ENCODE results near the gene DSC1.

Gene DSC1

GRCh38 chr18:31204166-31204565 is 41.5 kb upstream of the DSC1 start:
- no peak overlapping the region for H4K91ac ChIP-seq (ENCODE audit: low read depth, low read length)
- H2BK5ac ChIP-seq (ENCODE audit: low read depth, low read length, poor library complexity), result no peak overlapping the region
- H3K79me1 ChIP-seq (ENCODE audit: low read length), result peaks cover 2% of the 10 kb centered on the region
- no peaks in the 10 kb centered on the region for H3K27me3 ChIP-seq (ENCODE audit: insufficient read depth, low read length)
- no peak overlapping the region for H4K12ac ChIP-seq (ENCODE audit: low read depth, low read length)
- no peak overlapping the region for H3K4me3 ChIP-seq (ENCODE audit: low read depth, low read length)
- no peaks in the 10 kb centered on the region for H3K36me3 ChIP-seq (ENCODE audit: control insufficient read depth in 1 of 2, insufficient read depth in 2 of 2, low read length in 2 of 2)
- no CpG with 5 or more reads among the region's 2 CpGs for WGBS (ENCODE audit: extremely low coverage, insufficient coverage, insufficient read length)
- no peak overlapping the region for H2BK120ac ChIP-seq (ENCODE audit: insufficient read depth, low read length, poor library complexity)
- H3K27ac ChIP-seq (ENCODE audit: low read depth, low read length), result no peak overlapping the region
- no peak overlapping the region for H2BK12ac ChIP-seq (ENCODE audit: low read length)
- DNase-seq, result no peak
- no peak overlapping the region for H2AFZ ChIP-seq (ENCODE audit: insufficient read depth, low read length, poor library complexity)
- no peak overlapping the region for H4K8ac ChIP-seq (ENCODE audit: low read depth, low read length)
- H3K4ac ChIP-seq (ENCODE audit: low read depth, low read length), result no peak overlapping the region
- no peaks in the 10 kb centered on the region for H3K79me2 ChIP-seq (ENCODE audit: control insufficient read depth, insufficient read depth, low read length, poor library complexity)
- no peak overlapping the region for H3K14ac ChIP-seq (ENCODE audit: low read length)
- H3K23ac ChIP-seq (ENCODE audit: low read length), result no peak overlapping the region
- H3K4me2 ChIP-seq (ENCODE audit: low read length), result no peak overlapping the region
- H3K9me3 ChIP-seq (ENCODE audit: insufficient read depth, low read depth, low read length), result no peaks in the 10 kb centered on the region
- no peak overlapping the region for H3K18ac ChIP-seq (ENCODE audit: low read length)
- no peak overlapping the region for H3K9ac ChIP-seq (ENCODE audit: low read length)
- peaks cover 9 to 11% of the 10 kb centered on the region in 2 experiments for H3K4me1 ChIP-seq (ENCODE audit: control insufficient read depth in 1 of 2, insufficient read depth in 2 of 2, low read length in 2 of 2)
- H2AK5ac ChIP-seq (ENCODE audit: low read length), result no peak overlapping the region

- H3K79me1 ChIP-seq (ENCODE audit: low read length), result peaks cover 2% of the 10 kb centered on the region
- H4K8ac ChIP-seq (ENCODE audit: low read depth, low read length), result no peak overlapping the region
- H3K36me3 ChIP-seq (ENCODE audit: control insufficient read depth in 1 of 2, insufficient read depth in 2 of 2, low read length in 2 of 2), result no peaks in the 10 kb centered on the region
- H3K4ac ChIP-seq (ENCODE audit: low read depth, low read length), result no peak overlapping the region
- WGBS (ENCODE audit: extremely low coverage, insufficient coverage, insufficient read length), result no CpG with 5 or more reads among the region's 5 CpGs
- no peak for DNase-seq
- peak overlapping the region; percentile 47 for H2BK12ac ChIP-seq (ENCODE audit: low read length)
- H3K14ac ChIP-seq (ENCODE audit: low read length), result no peak overlapping the region
- peak overlapping the region; percentile 23 for H3K27ac ChIP-seq (ENCODE audit: low read depth, low read length)
- no peak overlapping the region for H4K12ac ChIP-seq (ENCODE audit: low read depth, low read length)
- H3K9me3 ChIP-seq (ENCODE audit: insufficient read depth, low read depth, low read length), result no peaks in the 10 kb centered on the region
- peak overlapping the region; percentile 30 for H4K91ac ChIP-seq (ENCODE audit: low read depth, low read length)
- no peaks in the 10 kb centered on the region for H3K79me2 ChIP-seq (ENCODE audit: control insufficient read depth, insufficient read depth, low read length, poor library complexity)
- no peak overlapping the region for H3K4me3 ChIP-seq (ENCODE audit: low read depth, low read length)
- peak overlapping the region; percentile 59 for H2BK120ac ChIP-seq (ENCODE audit: insufficient read depth, low read length, poor library complexity)
- H3K18ac ChIP-seq (ENCODE audit: low read length), result no peak overlapping the region
- H3K9ac ChIP-seq (ENCODE audit: low read length), result no peak overlapping the region
- H3K27me3 ChIP-seq (ENCODE audit: insufficient read depth, low read length), result no peaks in the 10 kb centered on the region
- no peak overlapping the region for H3K4me2 ChIP-seq (ENCODE audit: low read length)
- no peak overlapping the region for H2AK5ac ChIP-seq (ENCODE audit: low read length)
- peak overlapping the region; percentile 75 for H2BK5ac ChIP-seq (ENCODE audit: low read depth, low read length, poor library complexity)
- peaks cover 9 to 14% of the 10 kb centered on the region in 2 experiments for H3K4me1 ChIP-seq (ENCODE audit: control insufficient read depth in 1 of 2, insufficient read depth in 2 of 2, low read length in 2 of 2)
- H2AFZ ChIP-seq (ENCODE audit: insufficient read depth, low read length, poor library complexity), result peak overlapping the region; percentile 71
- H3K23ac ChIP-seq (ENCODE audit: low read length), result no peak overlapping the region
These were observed 41.1 kb upstream of the DSC1 start for GRCh38 chr18:31203794-31204148.

DNA sequence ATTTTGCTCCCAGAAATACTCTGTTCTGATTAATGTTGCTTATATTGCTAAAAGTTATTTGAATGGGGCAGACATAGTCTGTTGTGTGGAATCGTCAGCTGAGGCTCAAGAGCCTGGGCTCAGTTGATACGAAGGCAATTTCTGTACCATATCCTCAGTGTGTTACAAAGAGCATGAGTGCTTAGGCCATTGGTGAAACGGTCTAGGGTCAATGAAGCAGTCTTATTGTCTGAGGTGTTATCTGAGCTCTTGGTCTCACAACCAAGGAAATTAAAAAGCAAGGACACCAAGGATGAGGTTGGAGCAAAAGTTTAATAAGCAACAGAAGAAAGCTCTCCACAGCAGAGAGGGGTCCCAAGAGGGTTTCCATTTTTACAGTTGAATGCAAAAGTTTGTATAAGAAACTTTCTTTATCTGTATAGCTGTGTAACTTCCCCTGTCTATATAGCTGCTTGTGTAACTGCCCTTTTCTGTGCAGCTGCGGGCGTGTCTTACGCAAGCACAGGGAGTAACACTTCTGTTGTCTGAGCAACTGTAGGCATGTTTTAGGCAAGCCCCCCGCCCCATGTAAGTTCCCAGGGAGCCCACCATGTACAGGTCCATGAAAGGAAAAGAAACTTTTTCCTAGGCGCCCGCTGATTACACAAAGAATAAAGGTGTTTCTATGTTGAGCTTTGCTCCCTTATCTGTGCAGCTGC is 40.6 kb upstream of the DSC1 start:
- H3K79me2 ChIP-seq (ENCODE audit: control insufficient read depth, insufficient read depth, low read length, poor library complexity), result no peaks in the 10 kb centered on the region
- peaks cover 2% of the 10 kb centered on the region for H3K79me1 ChIP-seq (ENCODE audit: low read length)
- peak; percentile 61 to 72 for DNase-seq
- H3K23ac ChIP-seq (ENCODE audit: low read length), result no peak overlapping the region
- WGBS (ENCODE audit: extremely low coverage, insufficient coverage, insufficient read length), result no CpG with 5 or more reads among the region's 9 CpGs
- H2BK120ac ChIP-seq (ENCODE audit: insufficient read depth, low read length, poor library complexity), result peak overlapping the region; percentile 53
- no peaks in the 10 kb centered on the region for H3K27me3 ChIP-seq (ENCODE audit: insufficient read depth, low read length)
- H3K4me3 ChIP-seq (ENCODE audit: low read depth, low read length), result no peak overlapping the region
- peaks cover 9 to 16% of the 10 kb centered on the region in 2 experiments for H3K4me1 ChIP-seq (ENCODE audit: control insufficient read depth in 1 of 2, insufficient read depth in 2 of 2, low read length in 2 of 2)
- H2BK12ac ChIP-seq (ENCODE audit: low read length), result peak overlapping the region; percentile 61
- peak overlapping the region; percentile 46 for H2BK5ac ChIP-seq (ENCODE audit: low read depth, low read length, poor library complexity)
- no peaks in the 10 kb centered on the region for H3K9me3 ChIP-seq (ENCODE audit: insufficient read depth, low read depth, low read length)
- no peak overlapping the region for H3K4ac ChIP-seq (ENCODE audit: low read depth, low read length)
- peak overlapping the region; percentile 43 for H4K8ac ChIP-seq (ENCODE audit: low read depth, low read length)
- H4K12ac ChIP-seq (ENCODE audit: low read depth, low read length), result no peak overlapping the region
- H3K18ac ChIP-seq (ENCODE audit: low read length), result no peak overlapping the region
- H3K4me2 ChIP-seq (ENCODE audit: low read length), result no peak overlapping the region
- peak overlapping the region; percentile 70 for H3K14ac ChIP-seq (ENCODE audit: low read length)
- H3K36me3 ChIP-seq (ENCODE audit: control insufficient read depth in 1 of 2, insufficient read depth in 2 of 2, low read length in 2 of 2), result no peaks in the 10 kb centered on the region
- H3K9ac ChIP-seq (ENCODE audit: low read length), result no peak overlapping the region
- peak overlapping the region; percentile 23 for H3K27ac ChIP-seq (ENCODE audit: low read depth, low read length)
- H4K91ac ChIP-seq (ENCODE audit: low read depth, low read length), result peak overlapping the region; percentile 26
- no peak overlapping the region for H2AK5ac ChIP-seq (ENCODE audit: low read length)
- H2AFZ ChIP-seq (ENCODE audit: insufficient read depth, low read length, poor library complexity), result peak overlapping the region; percentile 71

- peaks cover 4 to 5% of the 10 kb centered on the region in 2 experiments for H3K4me1 ChIP-seq (ENCODE audit: control insufficient read depth in 1 of 2, insufficient read depth in 2 of 2, low read length in 2 of 2)
- H2BK120ac ChIP-seq (ENCODE audit: insufficient read depth, low read length, poor library complexity), result peak overlapping the region; percentile 62
- H2AFZ ChIP-seq (ENCODE audit: insufficient read depth, low read length, poor library complexity), result no peak overlapping the region
- no peak overlapping the region for H3K4me2 ChIP-seq (ENCODE audit: low read length)
- no peaks in the 10 kb centered on the region for H3K27me3 ChIP-seq (ENCODE audit: insufficient read depth, low read length)
- H3K14ac ChIP-seq (ENCODE audit: low read length), result no peak overlapping the region
- peaks cover 2% of the 10 kb centered on the region for H3K79me1 ChIP-seq (ENCODE audit: low read length)
- H3K4ac ChIP-seq (ENCODE audit: low read depth, low read length), result no peak overlapping the region
- peak overlapping the region; percentile 37 for H4K8ac ChIP-seq (ENCODE audit: low read depth, low read length)
- H2BK5ac ChIP-seq (ENCODE audit: low read depth, low read length, poor library complexity), result peak overlapping the region; percentile 23
- no peak overlapping the region for H3K23ac ChIP-seq (ENCODE audit: low read length)
- H2BK12ac ChIP-seq (ENCODE audit: low read length), result peak overlapping the region; percentile 86
- H4K12ac ChIP-seq (ENCODE audit: low read depth, low read length), result no peak overlapping the region
- peak in 1 of 2 donors; percentile 19 for DNase-seq
- no peaks in the 10 kb centered on the region for H3K9me3 ChIP-seq (ENCODE audit: insufficient read depth, low read depth, low read length)
- no CpG with 5 or more reads among the region's 5 CpGs for WGBS (ENCODE audit: extremely low coverage, insufficient coverage, insufficient read length)
- H3K9ac ChIP-seq (ENCODE audit: low read length), result no peak overlapping the region
- peak overlapping the region; percentile 42 for H4K91ac ChIP-seq (ENCODE audit: low read depth, low read length)
- no peak overlapping the region for H3K4me3 ChIP-seq (ENCODE audit: low read depth, low read length)
- no peak overlapping the region for H2AK5ac ChIP-seq (ENCODE audit: low read length)
- H3K27ac ChIP-seq (ENCODE audit: low read depth, low read length), result no peak overlapping the region
- H3K79me2 ChIP-seq (ENCODE audit: control insufficient read depth, insufficient read depth, low read length, poor library complexity), result no peaks in the 10 kb centered on the region
- no peak overlapping the region for H3K18ac ChIP-seq (ENCODE audit: low read length)
- H3K36me3 ChIP-seq (ENCODE audit: control insufficient read depth in 1 of 2, insufficient read depth in 2 of 2, low read length in 2 of 2), result no peaks in the 10 kb centered on the region
These were observed 36.6 kb upstream of the DSC1 start for GRCh38 chr18:31199190-31199769.
